Medulla oblongata (tissue), 1 donor: ENCODE measurements around the gene CPNE8.

ENCODE experiments used
- DNase-seq: peaks from one replicate; pipeline ENCODE4 v3.0.0-alpha.2; 2015; ENCODE audit errors: extremely low spot score

Gene CPNE8

DNA sequence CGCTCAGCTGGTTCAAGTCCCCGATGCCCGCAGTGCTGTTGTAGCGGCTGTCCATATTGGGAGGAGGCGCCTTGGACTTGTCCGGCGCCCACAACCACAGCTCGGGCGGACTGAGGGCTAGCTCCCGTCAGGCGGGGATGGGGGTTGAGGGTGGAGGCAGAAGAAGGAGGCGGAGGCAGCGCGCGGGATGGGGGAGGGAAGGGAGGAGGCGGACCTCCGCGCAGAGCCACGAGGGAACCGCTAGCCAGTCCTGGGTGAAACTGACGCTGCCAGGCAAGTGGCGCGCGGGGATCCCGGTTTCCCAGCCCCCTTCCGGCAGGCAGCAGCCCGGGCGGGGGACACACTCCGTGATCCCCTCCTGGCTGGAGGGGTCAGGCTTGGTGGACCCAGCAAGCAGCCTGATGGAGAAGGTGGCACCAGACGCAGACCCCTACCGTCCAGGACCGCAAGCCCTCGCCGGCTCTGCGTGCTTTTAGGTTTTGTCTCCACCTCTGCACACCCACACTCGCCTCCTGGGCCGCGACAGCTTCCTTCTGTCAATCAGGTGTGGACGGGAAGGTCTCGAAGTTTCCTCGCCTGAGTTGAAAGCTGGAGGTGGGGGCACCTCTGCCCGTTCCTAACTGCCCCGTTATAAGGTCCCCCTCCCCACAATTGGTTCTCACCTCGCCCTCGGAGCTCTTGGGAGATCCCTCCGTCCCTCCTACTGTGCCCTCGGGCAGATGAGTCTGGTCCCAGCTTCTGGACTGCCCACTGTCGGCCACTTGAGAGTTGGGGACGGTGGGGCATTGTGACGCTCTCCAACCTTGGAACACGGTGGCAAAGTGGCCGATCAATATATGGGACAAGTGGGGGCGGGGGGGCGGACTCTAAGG lies at the start of gene CPNE8:
CPNE8 (minus strand) TSS at position 112 of the 872 bp plus-strand sequence; CDS start at position 55, 57 bp downstream.
- DNase-seq: peak; percentile 64

DNA sequence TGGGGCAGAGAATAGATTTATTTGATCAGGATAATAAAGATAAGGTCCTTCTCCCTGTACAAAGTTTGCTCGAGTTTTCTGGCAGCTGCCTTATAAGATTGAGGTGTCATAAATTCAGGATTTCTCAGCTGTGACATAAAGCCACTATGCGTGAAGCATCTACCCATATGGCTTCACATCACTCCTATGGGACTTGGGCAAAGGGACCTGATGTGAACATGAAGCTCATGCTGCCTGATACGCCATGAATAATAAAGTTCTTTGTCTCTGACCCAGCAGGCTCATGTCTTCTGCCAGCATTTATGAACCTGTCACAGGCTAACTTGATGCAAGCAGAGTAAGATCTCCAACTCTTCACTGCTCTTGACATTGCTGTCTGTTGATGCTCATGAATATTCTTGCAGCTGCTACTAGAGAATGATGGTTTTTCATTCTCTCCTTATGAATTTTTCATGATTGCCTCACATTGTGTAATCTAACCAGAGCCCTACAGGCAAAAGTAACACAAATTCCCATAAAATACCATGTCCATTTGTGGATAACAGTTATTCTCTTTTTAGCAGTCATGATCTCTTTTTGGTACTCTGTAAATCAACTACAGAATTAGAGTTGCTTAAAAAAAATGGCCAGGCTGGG lies 49.0 kb upstream of the CPNE8 start:
- DNase-seq: no peak

DNA sequence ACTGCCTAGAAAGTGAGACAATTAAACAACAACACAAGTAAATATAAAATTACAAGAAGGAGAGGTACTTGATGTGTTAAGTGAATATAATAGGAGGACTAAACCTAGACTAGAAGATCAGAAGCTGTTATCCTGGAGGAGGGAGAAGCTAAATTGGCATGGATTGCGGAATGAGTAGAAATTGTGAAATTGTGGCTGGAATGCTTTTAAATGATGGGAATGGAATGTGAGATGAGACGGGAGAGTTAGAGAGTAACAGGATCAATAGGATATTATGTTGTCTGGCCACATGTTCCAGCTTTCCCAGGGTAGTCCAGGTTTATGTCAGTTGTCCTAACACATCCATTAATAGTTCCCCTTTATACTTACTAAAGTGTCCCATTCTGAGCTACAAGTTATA lies 44.0 kb upstream of the CPNE8 start:
- DNase-seq: no peak

DNA sequence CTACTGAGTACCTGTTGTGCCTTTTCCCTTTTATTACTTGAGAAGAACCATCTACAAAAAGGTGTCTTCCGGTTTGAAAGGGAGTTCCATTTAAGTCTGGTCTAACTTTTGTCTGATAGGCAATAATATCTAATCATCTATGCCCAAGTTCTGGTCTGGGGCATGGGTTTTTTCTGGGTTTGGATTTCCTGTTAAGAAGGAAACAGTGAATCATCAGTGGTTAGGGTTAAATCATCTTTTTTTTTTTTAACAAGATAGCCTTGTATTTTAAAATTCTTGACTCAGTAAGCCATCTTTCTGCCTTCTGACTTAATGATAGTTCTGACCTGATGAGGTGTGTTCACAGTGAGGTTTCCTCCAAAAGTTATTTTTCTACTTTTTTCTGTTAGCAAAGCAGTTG lies 29.3 kb upstream of the CPNE8 start:
- no peak for DNase-seq

DNA sequence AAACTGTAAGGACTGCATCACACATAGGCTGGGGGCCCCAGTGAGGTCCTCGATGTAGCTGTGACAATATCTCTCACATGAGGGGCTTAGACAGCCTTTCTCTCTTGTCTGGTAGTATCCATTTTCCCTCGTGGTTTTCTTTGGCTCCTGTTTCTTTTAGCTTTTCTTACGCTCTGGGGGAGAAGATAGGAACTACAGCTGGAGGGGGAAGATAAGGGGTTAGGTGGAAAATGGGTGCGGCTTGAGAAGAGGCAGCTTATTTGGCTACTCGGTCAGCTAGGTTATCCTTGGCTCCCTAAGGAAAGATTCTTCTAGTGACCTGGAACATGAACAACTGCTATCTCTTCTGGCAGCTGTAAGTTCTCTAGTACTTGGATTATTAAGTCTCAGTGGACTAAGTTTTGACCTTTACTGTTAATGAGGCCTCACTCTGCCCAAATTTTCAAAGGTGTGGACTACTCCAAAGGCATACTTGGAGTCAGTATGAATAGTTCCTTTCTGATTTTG lies 28.7 kb upstream of the CPNE8 start:
- DNase-seq: no peak

DNA sequence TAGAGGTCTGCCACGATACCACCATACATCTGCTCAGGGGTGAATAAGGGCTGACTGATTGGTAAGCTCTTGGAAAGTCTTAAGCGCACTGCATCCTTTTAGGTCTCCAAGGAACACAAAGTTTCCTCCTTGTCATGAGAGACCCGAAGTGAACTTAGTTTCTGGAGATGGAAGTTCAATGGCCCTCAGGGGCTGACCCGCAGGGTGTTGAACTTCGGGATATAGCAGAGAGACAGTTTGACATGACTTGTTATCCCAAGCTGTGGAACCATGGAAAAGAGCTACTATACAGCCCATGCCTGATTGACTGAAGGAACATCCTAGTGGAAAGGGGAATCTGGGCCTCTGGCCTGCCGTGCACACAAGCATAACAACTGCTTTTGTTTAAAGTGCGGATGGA lies 26.9 kb upstream of the CPNE8 start:
- no peak for DNase-seq

DNA sequence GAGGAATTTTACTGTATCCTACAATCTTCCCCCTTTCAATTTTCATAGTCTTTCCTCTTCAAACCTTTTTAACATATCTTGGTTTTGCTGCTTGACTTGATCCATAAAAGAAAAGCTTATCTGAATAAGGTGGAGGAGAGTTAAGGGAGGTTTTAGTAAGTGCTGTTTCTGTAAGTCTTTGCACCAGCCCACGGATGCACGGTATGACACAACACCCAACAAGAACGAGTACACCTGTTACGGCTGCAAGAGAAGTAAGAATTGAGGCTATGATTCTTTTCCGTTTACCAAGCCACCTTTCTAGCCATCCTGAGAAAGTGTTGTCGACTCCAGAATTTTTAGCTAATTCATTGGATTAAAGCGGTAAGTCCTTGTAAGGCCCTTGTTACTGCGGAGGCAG lies 26.1 kb upstream of the CPNE8 start:
- no peak for DNase-seq

DNA sequence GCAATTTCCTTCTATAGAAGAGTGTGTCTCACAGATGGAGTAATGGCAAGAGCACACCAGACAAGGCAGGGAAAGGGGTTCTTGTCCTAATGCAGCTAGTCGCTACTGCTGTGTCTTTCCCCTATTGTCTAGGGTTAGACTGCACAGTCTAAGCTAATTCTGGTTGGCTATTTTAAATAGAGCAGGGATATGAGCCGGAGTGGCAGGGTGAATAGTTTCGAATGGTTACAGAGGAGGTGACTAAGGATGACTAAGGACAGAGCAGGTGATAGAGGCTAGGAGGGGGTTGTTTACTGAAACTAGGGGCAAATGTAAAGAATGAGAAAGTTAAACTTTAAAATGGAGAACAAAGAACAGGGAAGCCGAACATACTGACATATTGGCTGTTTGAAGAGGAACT lies 25.6 kb upstream of the CPNE8 start:
- DNase-seq: no peak

DNA sequence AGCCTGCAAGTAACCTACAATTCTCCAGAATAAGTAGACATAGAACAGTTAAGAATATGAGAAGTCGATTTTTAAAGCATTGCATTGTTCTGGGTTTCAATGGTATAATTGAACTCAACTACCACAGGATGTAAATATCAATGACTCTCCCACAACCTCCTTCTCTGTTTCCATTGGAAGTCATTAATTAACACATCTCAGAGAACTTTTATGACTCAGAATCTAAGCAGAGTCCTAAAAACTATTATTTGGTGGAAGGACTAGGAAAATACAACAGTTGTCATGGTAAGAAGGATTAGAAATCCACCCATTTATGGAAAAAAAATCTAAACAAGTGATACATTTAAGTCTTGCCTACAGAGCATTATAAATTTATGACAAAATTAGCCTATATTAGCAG lies 21.1 kb upstream of the CPNE8 start:
- no peak for DNase-seq

DNA sequence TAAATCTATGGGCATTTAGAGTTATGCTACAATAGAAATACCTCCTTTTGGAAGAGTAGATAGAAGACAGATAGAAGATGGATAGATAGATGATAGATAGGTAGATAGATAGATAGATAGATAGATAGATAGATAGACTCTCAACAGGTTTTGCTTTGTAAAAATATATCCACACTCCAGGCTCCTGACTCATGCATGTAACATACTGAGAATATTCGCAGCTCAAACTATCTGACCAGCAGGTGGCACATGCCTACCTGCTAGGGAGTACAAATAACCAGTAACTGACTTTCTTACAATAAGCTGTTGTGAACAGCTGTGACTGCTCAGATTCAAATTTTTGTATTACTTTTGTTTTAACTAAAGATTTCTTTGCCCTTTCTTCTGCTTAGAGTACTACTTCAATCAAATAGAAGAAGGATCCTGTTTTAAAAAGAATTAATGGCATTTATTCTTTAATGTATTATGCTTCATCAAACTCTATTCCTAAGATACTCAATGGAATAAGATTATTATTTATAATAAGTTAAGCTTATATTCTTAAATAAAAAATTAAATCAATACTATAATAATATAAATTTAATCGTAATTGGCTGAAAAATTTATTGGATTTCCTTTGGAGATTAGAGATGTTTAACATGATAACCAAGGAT lies 15.8 kb upstream of the CPNE8 start:
- DNase-seq: no peak

DNA sequence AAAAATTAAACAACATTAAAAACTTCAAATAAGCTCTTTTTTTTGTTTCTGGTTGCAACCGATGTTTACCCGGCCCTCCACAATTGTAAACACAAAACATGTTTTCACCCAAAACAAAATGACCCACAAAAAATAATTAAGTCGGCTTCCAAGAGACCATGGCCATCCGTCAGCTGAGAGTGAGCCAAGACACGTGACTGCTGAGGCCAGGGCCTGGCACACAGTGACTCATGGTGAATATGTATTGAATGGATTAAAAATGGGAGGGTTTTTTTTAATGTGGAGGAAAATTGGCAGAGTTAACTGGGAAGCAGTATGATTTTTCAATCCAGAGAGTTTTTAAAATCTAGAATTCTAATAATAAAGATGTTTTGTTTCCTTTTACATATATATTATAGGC lies 13.8 kb upstream of the CPNE8 start:
- DNase-seq: peak; percentile 20

DNA sequence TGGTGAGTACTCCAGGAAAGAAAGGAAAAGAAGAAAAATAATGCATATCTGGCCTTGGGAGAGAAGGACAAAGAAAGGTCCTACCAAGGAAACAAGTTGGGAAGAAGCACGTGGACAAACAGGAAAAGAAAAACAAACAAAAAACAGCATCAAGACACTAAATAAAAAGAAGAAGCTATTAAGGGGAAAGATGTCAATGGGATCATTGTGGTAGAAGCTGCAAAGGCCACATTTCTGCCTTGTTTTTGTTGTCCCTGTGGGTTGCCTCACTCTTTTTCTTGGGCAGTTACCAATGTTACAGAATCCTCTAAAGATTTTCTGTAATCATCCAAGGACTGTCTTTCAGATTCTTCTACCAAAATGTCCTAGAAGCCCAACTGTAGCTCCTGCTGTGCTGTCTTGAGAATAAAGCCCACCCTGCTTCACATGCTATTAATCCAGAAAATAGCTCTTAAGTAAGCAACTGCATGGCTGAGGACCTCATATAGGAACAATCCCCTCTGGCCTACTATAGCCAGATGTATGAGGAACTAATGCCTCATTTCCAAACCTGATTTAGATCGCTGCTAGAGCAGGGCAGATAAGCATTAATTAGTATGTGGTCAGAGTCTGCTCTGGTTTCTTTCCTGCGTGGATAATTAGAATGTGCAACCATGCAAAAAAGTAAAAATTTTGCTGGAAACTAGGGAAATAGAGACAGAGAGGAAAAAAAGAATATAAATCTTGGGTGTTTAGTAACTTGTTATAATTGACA lies 10.2 kb upstream of the CPNE8 start:
- DNase-seq: no peak

DNA sequence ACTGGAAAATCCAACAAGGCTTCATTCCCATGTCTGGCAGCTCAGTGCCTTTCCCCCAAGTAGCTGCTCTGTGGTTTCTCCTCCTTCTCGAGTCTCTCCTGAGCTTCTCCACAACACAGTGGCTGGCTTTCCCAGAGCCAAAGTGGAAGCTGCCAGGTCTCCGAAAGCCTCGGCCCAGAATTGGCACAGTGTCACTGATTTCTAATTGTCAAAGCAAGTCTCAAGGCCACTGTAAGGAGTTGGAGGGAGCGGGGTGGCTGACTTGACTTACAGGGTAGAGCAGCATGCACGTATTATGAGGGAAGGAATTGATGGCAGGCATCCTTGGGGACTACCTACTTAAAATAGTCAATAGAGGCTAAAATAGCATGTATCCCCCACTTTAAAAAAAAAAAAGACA lies 6.7 kb upstream of the CPNE8 start:
- no peak for DNase-seq

DNA sequence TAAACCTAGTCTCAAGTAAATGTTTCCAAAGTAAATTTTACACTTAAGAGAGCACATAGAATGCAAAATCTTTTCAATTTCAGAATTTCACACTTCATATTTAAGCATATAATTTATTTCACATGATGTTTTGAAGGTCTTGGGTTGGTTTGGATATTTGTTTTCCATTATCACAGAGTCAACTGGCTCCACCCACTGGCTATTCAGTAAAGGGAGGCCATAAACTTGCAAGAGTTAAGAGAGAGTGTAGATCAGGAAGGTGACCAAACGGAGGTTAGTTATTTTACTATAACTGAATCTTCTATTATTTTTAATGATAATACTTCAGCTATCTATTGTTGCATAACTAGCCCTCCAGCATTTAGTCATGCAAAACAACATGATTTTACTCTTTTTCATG lies 6.2 kb upstream of the CPNE8 start:
- no peak for DNase-seq

DNA sequence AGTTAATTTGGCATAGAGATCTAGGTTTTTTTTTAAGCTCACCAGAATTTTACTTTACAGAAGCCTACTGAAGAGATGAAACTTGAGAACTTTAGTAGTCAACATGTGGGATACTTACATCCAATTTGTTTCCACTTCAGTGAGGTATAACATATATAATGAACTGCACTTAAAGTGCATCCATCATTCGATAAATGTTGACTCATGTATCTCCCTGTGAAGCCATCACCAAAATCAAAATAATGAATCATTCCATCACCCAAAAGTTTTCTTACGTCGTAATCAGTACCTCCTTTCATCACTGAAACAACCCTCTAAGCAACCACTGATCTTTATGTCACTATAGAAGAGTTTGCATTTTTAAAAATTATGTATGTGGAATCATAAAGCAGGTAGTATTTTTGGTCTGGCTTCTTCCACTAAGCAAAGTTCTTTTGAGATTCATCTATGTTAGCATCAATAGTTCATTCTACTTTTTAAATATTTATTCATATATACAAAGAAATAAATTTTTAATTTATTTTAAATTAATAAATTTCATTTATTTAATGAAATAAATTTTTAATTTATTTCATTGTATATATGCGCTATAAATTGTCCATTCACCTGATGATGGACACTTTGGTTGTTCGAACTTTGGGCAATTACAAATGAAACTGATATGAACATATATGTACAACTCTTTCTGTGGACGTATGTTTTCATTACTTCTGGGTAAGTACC lies 2.0 kb upstream of the CPNE8 start:
- DNase-seq: no peak

DNA sequence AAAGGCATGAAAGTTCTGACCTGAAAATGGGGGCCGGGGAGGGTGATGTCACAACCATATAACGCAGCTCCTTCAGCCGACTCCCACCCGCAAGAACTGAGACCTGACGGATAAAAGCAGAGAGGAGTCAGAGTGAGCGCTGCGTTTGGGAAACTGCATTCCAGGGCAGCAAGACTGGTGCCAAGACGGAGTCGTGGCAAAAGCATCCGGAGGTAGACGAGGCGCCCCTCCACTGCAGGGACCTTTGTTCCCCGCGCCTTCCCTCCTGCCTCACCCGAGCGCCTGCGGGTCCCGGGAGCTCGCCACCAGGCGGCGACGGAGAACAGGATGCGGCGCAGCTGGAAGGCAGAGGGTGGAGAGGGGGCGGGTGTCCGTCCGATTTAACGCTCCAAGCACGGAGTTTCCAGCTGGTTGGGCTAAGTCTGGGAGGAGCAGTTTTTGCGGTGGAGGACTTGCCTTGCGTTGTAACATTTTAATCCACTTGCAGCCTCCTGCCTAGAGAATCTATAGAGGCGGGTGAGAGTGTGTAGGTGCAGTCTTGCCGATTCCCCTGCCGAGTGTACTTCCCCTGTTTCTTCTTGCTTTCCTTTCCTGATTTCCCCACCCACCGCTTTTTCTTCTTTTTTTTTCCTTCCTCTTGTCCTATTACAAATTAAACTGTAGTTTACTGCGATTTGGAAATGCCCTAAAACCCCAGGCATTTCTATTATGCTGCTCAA lies 1.2 kb upstream of the CPNE8 start:
- peak; percentile 88 for DNase-seq

DNA sequence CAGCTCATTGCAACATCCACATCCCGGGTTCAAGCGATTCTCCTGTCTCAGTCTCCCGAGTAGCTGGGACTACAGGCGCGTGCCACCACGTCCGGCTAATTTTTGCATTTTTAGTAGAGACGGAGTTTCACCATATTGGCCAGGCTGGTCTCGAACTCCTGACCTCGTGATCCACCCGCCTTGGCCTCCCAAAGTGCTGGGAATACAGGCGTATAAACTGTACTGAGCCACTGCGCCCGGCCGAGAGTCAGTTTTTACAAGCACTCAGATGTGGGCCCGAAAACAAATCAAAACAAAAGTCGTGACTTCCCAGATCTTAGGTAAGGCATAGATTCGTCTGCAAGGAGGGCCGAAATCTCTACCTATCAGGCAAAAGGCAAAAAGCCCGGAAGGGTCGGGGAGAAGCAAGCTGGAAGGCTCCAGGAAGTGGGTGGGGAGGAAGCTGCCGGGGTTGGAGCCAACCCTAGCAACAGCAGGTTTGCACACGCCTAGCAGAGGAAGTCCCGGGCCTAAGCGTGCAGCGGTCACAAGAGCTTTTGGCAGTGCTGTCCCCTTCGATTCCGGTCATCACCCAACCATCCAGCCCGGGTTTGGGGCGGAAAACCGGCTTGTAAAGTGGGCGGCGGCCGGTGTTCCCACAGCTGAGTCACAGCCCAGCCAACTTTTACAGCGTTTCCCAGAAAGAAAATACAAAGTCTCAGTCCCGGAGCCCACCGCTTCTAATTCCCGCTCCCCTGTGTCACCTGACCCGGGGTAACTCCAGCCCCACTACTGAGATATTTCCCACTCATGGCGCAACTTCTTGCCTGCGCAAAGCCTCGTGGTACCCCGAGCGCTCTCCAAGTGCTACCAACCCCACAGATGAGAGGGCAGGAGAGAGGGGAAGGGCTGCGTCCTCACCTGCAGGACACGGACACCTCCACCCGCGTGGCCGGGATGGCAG lies 583 bp downstream of the CPNE8 start:
- peak; percentile 57 for DNase-seq

DNA sequence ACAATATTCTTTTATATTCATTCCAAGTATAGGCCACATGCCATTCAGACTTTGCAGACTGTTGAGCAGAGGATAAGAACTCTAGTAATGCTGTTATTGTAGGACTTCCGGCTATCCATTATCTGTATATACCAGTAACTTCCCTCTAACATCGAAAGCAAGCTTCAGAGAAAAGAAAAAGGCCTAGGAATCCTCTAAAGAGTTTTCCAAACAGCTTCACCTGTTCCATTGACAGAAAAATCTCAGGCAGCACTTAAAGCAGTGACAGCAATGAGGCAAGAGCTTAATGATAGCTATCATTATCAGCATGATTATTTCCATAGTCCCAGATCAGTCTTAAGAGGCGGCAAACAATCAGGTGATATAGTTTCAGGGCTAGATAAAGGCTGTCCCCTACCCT lies 1.8 kb downstream of the CPNE8 start:
- no peak for DNase-seq

DNA sequence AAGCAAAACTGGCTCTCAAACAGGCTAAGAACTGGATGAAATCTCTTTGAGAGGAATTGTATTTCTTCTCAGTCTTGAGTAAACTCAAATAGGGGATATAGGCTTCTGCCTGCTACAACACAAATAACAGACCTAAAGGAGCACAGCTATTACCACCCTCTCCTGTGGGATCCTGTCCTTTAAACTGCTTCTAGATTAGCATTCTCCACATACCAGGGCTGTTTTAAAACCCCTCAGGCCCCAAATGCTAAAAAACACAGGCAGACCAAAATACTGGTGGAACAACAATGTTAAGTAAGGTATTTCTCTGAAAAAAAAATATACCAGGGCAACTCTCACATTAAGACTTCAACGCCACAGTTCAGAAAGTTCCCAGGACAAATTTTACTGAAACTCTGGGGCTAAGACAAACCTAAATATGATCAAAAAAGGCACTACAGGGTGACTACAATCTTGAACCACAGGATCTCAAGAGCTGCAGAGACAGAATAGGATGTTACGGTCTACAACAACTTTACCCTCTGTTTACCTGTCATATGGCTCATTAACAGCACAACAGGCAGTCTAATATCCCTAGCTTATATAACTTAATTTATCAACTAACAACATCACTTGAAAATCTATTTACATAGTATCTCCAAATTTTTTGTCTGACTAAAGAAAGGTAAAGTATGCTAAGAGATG lies 7.2 kb downstream of the CPNE8 start:
- DNase-seq: no peak
